Raji (cell line): ENCODE results near the gene MKRN2OS.

Experiments
- POLR2A ChIP-seq: IDR thresholded peaks from 2 replicates; pipeline ENCODE4 v1.6.1; 2011; ENCODE audit warnings: low read depth, low read length, control low read depth; ENCODE audit not compliant: insufficient read depth

The MKRN2OS gene, protein sequence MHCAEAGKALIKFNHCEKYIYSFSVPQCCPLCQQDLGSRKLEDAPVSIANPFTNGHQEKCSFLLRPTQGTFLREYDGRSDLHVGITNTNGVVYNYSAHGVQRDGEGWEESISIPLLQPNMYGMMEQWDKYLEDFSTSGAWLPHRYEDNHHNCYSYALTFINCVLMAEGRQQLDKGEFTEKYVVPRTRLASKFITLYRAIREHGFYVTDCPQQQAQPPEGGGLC

DNA sequence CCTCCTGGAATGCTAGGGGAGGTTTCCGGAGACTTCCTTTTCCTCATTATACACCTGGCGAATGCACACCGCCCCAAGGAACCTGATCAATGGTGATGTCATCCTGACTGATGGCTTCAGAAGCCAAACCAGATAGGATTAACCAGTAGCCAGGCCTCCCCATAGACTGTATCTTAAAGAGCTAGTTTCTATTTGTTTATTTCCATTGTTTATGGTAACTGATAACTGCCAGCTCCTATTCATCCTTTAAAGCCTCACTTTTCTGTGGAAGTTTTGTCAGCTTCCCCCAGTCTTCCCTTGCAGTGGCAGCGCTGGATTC, at the start of gene MKRN2OS:
MKRN2OS (minus strand) TSS at position 27 of the 319 bp plus-strand sequence. CDS start 35 bp downstream, outside the sequence.
- TF ChIP-seq POLR2A, result no peak

DNA sequence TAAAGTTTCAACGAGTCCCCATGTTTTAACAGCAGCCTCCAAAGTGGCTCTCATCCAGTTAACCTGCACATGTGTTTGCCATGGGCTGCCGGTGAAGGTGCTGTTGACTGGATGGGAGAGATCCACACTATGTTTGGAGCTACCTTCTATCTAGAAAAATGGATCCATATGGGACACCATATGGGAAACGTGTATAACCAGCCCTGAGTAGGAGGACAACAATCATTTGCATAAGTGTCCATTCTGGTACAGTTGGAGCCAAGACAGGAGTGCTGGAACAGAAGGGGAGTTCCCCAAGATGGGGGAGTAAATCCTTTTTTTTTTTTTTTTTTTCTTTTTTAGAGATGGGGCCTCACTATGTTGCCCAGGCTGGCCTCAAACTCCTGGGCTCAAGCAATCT, 48.2 kb upstream of the MKRN2OS start:
- TF ChIP-seq POLR2A, result no peak

DNA sequence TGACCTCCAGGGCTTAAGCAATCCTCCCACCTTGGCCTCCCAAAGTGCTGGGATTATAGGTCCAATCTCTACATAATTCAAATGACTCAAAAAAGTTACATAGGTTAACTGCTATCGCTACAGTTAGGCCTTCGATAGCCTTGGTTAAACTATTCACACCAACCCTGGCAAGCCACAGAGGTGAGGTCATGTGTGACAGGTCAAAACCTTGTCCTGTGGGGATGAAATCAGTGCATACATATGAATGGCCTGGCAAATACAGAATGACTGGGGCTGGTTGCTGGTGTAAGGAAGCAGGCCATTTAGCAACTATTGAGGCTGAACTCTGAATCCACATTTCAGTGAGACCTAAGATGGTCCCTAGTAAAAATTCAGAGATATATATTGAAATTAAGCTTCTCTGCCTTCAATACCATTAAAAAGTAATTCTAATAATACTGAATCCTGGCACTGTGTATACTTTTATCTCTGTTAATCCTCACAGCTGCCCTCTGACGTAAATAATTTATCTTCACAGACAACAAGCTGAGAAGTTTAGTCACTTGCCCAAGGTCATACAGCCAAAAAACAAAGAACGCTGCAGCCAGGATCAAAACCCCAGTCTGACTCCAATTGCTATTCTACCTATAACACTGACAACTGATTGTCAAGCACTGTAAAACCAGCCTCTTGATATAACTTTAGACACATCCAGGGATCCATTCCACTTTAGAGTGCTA, 46.9 kb upstream of the MKRN2OS start:
- TF ChIP-seq POLR2A, result no peak

DNA sequence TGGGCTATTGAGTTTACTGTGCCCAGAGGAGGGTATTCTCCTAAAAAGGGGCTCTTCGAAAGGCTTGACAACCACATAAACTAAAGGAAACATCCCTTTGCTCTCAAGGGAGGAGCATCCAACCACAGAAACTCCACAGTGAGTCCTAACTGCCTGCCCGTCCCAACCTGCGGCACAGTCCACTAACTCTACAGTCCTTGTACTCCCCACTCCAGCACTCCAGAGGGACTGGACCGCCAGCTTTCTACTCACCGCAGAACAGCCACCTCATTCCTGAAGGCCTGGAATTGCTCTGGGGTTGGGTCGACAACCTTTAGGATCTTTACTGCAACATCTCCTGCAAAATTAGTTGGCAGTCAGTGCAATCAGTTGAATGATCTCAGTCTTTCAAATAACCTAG, 46.2 kb upstream of the MKRN2OS start:
- TF ChIP-seq POLR2A, result no peak

DNA sequence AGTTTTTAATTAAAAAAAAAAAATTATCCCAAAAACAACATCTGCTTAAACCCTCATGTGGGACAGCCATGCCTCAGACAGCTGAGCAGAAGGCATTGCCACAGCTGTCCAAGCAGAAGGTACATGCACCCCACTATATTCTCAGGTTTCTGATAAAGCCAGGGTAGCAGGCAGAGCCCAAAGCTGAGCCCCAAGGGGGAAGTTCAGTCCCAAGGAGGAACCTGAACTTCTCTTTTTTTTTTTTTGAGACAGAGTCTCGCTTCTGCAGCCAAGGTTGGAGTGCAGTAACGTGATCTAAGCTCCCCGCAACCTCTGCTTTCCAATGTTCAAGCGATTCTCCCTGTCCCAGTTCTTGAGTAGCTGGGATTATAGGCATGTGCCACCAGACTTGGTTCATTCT, 44.8 kb upstream of the MKRN2OS start:
- TF ChIP-seq POLR2A, result no peak

DNA sequence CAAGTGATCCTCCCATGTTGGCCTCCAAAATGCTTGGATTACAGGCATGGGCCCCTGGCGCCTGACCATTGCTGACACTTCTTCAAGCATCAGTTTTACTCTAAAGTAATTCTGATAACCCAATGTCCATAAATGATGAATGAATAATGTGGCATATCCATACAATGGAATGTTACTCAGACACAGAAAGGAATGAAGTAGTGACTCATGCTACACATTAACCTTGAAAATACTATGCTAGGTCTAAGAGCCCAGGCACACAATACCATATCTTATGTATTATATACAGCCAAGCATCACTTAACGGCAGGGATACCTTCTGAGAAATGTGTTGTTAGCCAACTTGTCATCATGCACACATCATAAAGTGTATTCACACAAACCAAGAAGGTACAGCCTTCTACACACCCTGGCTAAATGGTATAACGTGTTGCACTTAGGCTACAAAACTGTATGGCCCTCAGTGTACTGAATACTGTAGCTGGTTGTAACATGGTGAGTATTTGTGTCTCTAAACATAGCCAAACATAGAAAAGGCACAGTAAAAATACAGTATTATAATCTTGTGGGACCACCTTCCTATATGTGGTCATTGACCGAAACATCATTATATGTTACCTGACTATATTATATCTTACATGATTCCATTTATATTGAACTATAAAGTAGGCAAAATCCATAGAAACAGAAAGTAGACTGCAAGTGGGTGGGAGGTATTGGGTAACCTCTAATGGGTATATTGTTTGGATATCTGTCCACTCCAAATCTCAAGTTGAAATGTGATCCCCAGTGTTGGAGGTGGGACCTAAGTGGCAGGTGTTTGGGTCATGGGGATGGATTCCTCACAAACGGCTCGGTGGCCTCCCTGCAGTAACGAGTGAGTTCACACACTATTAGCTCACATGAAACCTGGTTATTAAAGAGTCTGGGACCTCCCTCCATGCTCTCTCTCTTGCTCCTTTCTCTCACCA, 43.0 kb upstream of the MKRN2OS start:
- no peak for TF ChIP-seq POLR2A

DNA sequence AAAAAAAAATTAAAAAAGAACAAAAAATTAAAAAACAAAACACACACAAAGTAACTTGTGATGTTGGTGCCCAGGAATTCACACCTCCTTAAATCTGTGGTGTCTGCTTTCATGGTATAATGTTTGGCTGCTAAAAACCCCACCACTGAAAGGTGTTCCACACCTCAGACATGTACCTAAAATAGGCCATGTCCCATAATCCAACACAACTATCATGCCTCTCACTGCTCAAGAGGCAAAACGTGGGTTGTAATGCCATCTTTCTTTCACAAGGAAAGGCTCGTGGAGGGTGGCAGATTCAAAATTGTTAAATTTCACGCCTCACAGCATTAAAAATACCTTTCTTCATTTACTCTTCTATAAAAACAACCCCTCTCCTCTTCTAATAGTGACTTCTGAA, 41.1 kb upstream of the MKRN2OS start:
- no peak for TF ChIP-seq POLR2A

DNA sequence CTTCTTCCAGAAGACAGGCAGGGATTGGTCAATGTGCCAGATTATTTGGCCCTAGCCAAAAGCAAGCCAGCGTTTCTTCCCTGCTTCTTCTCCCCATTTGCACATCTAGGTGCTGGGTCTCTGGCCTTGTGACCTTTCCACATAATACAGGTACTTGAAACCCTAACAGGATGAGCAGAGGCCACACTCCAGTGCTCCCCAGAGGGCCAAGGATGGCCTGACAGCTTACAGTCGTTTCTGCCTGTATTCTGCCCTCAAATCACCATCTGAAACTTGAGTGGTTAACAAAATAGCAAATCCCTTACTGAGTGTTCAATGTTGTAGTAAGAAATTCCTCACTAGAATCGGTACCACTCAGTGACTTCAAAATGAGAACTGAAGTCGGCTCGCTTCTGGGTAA, 40.7 kb upstream of the MKRN2OS start:
- TF ChIP-seq POLR2A, result no peak

DNA sequence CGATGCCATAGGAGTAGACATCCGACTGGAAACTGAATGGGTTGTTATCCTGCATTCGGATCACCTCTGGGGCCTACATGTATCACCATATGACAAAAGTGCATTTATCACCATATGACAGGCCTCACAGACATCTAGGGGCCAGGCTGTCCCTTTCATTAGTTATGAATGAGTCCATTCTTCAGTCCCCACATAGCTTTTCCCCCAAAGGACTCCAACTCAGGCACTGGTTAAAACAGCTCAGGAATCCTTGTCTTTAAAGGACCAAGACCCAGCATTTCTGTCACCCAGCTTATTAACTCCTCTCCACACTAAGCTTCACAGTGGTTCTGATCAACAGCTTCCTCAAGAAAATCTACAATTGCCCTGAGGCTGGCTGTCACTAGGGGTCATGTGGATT, 39.9 kb upstream of the MKRN2OS start:
- no peak for TF ChIP-seq POLR2A

DNA sequence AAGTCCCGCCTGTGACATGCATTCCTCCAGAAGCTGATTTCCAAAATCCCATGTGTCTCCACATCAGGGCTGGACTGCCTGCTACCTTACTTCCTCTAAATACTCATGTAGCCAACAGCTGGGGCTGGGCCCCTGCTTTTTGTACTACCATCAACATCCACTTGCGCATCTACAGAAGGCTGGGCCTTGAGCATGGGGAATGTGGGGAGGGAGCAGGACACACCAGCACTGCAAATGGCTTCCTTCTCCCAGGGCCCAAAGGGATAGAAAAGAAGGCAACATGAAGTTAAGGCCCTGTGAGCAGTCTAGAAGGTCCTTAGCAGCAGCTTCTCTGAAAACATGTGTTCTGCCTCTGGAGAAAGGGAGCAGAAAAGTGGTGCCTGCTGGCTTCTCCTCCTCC, 38.8 kb upstream of the MKRN2OS start:
- TF ChIP-seq POLR2A, result no peak

DNA sequence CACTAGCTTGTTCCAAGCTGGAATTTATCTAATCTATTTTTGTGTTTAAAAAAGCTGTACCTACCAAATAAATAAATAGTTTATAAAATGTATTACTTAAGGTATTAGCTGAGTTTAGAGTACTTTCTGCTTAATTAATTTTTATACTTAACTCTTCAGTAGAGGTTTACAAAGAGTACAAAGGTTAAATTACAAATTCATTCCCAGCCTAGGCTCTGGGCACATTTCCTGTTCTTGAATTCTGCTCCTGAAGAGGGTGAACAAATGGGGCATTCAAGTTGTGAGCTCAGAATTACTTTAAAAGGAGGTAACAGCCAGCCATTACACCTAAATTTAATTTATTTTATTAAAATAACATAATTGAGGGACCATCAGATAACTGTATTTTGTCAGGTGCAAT, 38.0 kb upstream of the MKRN2OS start:
- TF ChIP-seq POLR2A, result no peak

DNA sequence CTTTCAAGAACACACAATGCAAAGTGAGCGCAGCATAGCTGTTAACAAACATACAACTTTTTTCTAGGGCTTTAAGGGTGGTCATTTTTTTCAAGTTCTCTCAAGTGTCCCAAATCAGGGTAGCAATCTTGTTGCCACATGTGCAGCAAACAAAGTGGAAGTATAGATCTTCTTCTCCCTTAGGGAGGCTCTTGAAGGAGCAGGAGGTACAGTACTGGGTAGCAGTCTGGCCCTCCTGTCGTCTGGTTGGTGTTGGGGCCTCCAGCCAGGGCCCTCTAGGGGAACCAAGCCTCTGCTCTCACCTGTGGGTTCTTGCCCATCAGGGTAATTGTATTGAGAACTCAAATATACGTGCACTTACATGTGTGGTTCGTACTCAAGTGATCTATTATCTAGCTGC, 37.4 kb upstream of the MKRN2OS start:
- TF ChIP-seq POLR2A, result no peak

DNA sequence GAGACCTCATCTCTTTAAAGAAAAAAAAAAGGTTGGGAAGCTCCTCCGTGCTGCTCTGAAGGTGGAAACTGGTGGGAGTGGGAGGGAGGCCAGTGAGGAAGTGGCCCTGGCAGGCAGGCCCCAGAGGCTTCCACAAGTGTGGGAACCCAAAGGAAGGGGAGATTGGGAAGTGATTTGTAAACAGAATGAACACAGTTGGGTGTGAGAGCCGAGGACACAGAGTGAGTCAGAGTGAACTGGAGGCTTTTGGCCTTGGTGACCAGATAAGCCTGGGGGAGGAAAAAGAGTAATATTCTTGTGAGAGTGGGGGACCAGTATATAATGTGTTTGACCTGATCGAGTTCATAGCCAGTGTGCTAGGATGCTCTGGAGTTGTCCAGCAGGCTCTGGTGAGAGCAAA, 34.6 kb upstream of the MKRN2OS start:
- no peak for TF ChIP-seq POLR2A

DNA sequence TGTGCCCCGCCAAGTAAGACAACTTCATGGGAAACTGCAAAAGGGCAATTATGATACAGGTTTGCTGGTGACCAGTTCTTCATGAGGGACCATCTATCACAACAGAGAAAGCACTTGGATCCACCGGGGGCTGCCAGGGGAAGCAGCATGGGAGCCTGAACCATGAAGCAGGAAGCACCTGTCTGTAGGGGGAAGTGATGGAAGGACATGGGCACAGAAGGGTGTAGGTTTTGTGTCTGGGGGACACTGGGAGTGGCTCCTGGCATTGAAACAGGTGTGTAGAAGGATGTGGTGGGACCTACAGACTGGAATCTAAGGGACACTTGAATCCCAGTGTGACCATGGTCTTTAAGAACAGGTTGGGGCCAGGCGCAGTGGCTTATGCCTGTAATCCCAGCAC, 34.2 kb upstream of the MKRN2OS start:
- no peak for TF ChIP-seq POLR2A

DNA sequence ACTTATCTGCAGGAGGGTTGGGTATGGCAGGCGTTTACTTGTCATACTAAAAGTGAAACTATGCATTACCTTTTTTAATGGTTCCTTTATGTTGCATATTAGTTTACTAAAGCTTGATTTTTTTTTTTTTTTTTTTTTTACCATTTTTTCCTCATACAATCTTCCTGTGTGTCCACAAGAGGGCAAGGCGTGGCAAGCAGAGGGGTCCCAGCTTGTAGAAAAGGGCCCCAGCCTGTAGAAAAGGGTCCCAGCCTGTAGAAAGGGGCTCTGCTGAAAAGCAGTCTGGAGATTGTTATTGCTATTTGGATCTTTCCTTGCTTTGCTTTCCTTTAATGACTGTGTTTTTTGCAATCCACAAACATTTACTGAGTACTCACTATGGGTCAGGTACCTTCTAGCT, 33.4 kb upstream of the MKRN2OS start:
- TF ChIP-seq POLR2A, result no peak

DNA sequence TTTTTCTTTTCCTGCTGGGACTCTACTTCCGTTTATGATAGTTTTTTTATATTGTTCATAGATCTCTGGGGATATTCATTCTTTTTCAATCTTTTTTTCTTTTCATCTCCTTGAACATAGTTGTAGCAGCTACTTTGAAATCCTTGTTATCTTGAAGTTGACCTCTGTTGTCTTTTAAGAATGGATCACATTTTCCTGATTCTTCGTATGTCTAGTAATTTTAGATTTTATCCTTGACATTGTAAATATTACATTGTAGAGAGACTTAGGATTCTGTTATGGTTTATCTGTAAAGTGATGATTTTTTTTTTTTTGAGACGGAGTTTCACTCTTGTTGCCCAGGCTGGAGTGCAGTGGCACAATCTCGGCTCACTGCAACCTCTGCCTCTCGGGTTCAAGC, 32.1 kb upstream of the MKRN2OS start:
- no peak for TF ChIP-seq POLR2A

DNA sequence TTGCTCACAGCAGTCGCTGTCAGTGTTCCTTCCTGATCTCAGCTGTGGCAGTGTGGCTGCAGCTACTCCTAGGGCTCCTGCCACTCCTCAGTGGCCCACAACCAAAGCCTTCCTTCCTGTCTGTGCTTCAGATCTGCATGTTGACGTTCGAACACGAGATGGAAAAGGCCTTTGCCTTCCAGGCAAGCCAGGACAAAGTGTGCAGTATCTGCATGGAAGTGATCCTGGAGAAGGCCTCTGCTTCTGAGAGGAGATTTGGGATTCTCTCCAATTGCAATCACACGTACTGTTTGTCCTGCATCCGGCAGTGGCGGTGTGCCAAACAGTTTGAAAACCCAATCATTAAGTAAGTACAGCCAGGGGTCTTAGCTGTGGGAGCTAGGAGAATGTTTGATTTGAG, 29.4 kb upstream of the MKRN2OS start:
- TF ChIP-seq POLR2A, result no peak

DNA sequence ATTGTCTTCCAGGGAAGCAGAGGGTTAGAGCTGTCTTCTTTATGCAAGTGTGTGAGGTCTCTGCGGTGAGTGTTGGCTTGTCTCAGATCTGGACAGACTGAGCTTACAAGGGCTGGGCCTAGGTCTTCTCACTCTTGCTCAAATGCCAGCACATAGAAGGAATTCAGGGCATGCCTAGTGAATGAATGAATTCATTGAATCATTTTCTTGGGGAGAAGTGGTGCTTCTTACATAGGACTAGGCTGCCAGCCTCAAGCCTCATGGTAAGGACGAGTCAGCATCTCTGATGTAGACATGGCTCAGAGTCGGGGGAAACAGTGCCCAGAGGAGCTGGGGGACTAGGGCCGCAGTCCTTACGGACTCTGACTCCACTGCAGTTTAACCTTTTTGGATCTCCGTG, 28.8 kb upstream of the MKRN2OS start:
- TF ChIP-seq POLR2A, result no peak
